GM19372 (cell line): ENCODE data around the gene ASCL2.

Source experiments
- ATAC-seq: cut with Tn5 transposase; IDR thresholded peaks from one replicate; pipeline ENCODE4 v1.9.1; 2021; ENCODE audit warnings: mild to moderate bottlenecking, low read depth, moderate library complexity; ENCODE audit not compliant: unreplicated experiment

ASCL2 gene

DNA sequence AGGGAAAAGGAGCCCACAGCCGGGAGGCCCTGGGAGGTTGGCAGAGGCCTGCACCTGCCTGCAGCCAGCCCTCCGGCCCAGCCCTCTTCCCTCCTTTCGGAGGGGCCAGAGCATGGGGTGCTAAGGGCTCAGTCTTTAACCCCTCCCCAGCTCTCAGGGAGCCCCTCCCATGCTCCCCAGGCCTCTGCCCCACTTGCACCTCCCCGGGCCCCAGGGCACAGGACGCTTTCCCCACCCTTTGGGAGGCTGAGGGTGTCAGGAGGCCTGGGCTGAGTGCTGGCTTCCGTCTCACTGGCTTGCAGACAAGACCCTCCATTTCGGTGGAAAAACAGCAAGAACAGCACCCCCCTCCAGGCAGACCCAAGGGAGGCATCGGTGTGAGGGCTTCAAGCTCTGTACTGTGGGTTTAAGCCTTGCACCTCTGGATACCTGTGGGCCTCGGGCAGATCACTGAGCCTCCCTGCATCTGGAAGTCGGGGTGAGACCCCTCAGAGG is 7.3 kb downstream of the ASCL2 start:
- ATAC-seq = no peak

DNA sequence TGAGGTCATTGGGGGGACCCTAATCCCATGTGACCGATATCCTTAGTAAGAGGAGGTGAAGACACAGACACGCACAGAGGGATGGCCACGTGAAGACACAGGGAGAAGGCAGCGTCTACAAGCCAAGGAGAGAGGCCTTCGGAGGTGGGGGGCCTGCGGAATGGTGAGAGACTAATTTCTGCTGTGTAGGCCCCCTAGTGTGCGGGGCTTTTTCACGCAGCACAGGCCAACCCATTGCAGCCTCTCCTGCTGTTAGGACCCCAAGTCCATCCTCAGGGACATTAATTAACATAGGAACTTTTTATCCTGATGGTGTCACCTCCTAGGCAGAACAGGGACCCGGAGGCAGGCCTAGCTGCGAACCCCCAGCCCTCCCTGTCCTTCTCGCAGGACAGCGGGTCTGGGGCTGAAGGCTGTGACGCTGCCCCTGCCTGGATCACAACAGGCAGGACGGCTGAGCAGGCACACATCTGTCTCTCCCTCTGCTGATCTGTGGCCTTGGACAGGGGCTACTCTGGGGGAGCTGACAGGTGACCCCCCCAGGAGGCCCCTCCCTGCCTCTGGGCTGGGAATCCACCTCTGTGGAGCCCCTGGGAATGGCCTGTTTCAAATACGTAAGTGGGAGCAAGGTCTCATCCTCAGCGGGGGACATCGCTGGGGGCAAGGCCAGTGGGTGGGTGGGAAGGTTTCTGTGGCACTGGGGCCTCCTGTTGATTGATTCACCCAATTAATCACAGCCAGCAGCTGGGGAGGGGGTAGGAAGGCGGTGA is 7.9 kb downstream of the ASCL2 start:
- no peak for ATAC-seq

DNA sequence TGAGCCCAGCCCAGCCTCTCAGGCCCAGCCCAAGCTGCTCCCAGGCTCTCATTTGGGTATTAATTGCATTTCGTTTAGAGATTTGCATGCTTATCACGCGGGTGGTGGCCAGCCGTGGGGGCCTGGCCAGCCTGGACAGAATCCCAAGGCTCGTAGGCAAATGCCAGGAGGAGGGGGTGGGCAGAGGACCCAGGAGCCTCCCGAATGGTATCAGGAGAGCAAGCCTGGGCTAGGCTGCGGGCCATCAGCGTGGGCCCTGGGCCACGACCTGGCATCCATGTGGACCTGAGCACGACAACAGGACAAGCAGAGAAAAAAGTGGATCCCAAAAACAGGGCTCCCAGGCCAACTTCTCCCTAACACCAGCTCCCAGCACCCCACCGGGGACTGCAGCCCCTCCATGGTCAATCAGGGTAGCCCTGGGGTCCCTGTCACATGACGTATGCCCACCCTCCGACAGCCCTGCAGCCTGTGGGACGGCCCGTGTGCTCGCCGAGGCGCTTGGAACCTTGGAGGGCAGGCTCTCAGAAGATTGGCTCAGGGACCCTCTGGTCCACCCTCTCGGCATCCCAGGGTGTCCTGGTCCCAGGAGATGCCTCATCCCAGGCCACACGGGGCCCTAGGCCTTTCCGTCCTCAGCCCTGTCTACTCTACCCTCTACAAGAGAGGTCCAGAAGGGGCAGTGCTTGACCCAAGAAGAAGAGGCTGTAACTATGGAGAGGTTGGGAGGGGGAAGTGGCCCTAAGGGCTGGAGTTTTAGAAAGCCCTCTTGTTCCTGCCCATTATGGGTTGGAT is 8.8 kb downstream of the ASCL2 start:
- ATAC-seq = no peak

DNA sequence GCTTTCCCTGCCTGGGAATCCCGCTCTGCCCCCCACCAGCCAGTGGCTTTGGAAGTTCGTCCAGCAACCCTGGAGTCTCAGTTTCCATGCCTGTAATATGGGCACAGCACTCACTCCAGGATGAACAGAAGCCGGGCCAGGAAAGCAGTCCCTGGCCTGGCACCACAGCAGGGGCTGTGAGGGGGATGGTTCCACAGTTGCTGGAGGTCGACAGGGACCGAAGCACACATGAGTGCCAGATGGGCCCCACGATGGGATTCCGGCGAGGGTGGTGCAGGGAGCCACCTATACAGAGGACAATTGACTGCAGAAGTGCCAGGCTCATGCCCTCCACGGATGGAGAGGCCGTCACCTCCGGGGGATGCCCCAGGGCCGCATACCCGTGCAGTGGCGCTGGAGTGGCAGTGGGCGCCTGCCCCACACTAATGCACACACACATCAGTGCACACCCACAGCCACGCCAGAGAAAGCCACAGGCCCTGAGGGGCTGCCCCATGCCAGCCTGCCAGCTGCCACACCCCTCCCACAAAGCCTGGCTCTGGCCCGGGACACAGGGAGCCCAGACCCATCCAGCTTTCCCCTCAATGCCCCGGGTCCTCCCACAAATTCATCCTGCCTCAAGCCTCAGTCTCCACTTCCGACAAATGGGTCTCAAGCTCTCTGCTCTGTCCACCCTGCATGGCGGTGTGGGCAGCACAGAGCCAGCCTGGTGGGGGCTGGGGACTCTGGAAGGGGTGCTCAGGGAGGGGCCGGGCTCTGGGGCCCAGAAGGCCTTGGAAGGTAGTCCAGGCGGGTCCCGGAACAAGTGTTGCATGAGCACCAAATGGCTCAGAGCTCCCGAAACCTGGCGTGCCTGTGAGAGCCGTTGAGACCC is 9.7 kb downstream of the ASCL2 start:
- ATAC-seq = no peak

DNA sequence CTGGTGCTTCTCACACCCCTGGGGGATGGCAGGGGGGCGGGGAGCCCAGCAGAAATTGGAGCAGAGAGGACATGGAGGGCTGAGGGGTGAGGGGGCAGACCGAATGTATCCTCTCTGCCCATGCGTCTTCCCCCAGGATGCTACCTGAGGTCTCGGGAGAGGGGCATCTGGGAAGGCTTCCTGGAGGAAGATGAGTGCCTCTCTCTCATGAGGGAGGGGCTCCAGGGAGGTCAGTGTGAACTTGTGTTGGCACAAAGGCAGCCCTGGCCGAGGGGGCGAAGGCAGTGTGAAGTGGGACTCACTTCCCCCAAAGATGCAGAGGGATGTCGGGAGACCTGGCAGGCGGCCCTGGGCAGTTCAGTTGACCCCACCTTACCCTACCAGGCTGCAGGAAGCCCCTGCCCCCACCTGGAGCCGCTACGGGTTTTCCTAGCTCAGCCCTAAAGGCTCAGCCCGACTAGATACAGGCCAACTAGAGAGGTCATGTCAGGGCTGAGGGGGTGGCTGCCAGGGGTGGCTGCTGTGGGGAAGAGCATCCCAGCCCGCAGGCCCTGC is 10.4 kb downstream of the ASCL2 start:
- no peak for ATAC-seq

DNA sequence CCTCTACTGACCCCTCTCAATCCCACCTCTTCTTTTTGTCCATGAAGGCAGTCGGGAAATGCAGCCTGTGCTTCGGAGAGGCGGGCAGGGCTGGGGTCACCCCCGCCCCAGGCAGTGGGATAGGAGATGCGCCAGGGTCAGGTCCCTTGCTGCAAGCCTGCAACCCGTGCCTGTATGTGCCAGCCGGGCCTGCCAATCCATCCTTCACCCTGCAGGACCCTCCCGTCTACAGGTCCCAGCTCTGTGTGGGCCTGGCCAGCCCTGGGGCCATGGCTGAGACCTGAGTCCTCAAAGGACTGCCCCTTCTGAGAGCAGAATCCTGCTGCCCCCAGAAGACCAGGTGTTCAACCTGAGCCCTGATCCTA is 10.9 kb downstream of the ASCL2 start:
- no peak for ATAC-seq

DNA sequence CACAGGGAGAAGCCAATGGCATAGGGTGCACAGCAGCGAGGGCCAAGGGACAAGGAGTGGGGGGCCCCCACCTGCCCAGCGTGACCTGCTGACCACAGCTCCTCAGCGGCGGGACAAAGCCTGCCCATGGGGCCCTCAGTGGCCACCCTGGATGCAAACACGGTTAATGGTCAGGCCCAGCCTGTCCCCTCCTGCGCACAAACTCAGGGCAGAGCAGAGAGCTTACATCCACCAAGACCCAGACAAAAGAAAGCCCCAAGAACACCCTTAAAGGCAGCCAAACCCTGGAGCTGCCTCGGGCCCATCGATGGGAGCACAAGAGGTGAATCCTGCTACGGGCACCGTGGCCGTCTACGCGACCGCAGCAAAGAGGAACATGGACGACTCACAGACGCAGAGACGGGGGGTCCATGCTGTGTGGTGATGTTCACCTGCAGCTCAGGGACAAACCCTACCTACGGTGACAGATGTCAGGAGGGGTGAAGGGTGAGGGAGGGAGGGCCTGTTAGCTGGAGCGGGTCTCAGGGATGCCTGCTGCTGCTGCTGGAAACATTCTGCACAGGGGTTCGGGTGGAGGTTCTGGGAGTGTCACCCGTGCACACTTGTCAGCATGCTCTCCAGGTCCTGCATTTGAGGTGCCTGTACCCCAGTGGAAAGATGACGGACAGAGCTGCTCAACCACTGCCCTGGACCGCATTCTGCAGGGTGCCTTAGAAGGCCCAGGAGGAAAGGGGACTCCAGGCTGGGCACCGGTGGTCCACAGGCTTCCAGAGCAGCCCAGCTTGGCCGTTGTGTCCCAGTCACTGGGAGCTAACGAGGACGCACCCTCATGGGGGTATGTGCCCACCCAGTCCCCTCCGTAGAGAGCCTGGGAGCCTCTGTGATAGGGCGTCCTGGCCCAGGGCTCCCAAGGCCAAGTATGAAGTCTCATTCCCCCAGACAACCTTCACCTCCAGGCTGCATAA is 11.6 kb downstream of the ASCL2 start:
- ATAC-seq = no peak

DNA sequence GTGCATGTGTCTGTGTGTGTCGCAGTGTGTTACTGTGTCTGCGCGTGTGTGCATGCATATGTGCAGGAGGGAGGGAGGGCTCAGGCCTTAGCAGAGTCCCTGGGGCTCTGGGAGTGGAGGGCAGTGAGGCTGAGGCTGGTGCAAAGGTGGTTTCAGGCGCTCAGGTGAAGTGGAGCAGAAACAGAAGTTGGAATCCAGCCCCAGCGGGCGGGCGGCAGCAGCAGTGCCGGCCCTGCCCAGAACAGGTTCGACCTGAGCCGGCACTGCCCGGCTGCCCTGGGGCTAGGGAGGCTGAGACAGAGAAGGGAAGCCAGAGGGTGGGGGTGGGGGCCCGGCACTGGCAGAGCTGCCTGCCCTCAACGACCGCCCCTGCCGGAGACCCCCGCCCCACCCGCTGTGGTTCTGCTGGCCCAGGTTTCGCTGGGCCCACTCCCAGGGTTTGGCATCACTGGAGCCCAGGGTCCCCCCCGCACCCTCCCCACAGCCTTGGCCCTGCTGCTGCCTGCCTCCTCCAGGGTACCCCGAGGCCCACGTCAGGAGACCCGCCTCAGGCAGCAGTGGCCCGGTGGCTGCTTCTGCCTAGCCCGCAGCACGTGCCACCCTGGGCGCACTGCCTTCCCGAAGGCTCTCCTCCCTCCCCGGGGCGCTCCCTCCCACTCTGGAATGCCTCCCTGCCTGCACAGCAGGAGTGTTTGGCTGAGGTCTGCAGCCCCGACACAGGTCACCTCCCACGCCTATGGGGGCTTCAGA is 13.3 kb downstream of the ASCL2 start:
- ATAC-seq = no peak

DNA sequence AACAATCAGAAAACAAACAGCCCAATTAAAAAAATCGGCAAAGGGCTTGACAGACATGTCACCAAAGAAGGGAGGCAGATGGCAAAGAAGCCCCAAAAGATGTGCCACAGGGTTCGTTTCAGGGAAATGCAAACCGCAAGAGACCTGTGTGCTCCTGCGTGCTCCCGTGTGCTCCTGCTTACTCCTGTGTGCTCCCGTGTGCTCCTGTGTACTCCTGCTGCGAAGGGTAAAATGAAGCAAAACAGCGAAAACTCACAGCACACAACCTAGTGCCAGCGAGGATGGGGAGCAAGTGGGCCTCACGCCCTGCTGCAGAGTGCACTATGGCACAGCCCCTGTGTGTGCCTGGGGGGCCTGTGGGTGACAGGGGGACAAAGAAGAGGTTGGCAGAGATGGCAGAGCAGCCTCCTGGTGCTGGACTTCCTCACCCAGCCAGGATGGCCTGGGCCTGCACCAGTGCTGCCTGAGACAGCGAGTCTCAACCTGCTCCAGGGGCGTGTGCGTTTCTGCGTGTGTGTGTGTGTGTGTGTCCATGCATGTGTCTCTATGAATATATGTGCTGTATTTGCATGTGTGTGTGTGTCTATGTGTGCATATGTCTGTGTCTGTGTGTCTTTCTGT is 14.0 kb downstream of the ASCL2 start:
- no peak for ATAC-seq

DNA sequence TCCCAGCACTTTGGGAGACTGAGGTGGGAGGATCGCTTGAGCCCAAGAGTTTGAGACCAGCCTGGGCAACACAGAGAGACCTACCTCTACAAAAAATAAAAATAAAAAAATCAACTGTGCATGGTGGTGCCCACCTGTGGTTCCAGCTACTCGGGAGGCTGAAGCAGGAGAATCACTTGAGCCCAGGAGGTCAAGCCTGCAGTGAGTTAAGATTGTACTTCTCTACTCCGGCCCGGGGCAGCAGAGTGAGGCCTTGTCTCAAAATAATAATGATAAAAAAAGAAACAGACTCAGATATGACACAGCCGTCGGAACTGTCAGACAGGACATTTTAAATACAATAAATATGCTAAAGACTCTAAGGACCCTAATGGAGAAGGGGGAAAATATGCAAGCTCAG is 18.4 kb downstream of the ASCL2 start:
- no peak for ATAC-seq

DNA sequence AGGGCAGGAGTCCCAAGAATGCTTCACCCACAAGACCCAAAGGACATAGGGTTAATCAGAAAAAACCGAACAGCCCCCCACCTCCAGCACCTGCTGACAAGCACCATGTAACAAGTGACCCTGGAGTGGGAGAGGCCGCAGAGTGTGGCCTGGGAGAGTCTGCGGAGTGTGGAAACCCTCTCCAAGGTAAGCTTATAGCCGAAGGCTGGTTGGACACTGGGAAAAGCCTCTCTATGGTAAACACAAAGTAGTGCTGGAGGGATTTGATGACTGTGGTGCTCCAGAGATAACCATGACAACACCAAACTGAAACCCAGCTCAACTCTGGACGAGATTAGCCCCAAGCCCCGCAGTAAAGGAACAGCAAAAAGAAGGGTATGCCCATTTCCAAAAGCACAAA is 19.2 kb downstream of the ASCL2 start:
- ATAC-seq = no peak

DNA sequence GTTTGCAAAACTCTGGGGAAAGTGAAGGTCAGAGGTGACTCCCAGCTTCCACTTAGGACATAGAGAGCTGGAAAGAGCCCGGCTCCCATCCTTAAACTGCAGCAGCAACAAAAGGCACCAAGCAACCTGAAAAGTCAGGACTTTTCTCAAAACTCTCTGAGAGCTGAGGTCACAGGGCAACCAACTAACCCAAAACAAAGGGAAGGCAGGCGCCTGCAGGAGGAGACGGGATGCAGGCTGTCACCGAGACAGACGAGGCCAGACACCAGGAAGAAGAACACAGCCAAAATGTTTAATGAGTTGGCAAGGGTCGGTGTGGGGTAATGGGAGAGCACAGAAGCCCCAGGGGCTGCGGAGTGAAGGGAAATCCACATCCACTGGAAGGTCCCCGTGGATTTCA is 19.9 kb downstream of the ASCL2 start:
- no peak for ATAC-seq

DNA sequence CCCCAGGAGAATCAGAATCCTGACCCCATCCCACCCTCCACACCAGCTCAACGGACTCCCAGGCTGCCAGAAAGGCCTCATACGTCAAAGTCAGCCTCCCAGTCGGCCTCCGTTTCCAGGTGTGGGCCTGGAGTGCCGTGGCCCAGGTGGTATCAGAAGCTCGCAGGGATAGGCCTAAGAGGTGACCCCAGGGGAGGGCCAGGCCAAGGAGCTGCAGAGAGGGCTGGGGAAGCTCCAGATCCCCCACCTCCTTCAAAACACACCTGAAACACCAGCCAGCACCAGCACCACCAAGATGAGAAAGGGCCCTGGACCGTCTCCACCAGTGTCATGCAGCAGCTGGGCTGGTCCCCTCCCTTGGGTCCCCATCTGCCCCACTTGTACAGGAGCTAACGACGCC is 20.3 kb downstream of the ASCL2 start:
- ATAC-seq = no peak

DNA sequence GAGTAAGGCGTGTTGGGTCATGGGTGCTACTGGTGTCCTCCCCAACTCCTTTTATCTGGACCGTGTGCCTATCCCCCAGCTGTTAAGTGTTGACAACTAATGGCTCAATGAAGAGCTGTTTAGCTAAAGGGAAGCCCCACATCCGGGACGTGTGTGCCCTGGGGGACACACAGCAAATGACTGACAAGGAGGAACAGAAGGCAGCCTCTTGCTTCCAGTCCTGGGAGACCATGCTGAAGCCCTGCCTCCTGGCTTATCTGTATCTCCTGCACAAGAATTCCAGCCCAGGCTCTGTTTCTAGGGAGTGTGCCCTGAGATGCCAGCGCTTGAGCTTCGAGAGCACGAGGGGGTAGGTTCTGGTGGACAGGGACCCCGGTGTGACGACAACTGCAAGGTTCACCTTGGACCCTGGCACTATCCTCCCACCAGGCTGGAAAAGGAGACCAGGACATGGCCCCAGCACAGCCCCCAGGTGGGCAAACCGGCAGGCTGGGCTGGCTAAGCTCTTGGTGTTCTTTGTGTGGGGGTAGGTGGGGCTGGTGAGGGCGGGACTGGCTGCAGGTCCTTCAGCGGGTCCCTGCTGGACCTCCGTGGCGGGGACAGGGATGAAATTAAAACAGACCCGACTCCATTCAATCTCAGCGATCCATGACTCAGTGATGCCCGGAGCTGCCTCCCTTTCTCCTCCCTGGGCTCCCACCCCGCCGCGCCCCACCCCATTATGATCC is 21.0 kb downstream of the ASCL2 start:
- no peak for ATAC-seq

DNA sequence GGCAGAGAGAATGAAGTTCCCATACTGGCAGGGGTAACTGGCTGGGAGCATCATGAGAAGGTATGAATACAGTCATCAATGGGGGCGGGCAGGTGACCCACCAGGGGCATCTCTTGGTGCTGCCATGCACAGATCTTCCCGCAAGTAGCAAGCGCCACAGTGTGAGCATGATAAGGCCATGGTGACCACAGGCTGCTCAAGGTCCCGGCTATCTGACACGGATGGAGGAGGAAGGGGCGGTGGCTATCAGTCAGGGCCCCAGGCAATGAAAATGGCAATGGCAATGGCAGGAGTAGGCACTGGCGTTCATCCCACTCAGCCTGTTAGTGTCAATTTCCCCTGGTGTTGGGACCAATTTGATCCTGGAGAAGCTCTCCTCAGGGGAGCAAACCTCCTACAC is 21.6 kb downstream of the ASCL2 start:
- ATAC-seq = no peak

DNA sequence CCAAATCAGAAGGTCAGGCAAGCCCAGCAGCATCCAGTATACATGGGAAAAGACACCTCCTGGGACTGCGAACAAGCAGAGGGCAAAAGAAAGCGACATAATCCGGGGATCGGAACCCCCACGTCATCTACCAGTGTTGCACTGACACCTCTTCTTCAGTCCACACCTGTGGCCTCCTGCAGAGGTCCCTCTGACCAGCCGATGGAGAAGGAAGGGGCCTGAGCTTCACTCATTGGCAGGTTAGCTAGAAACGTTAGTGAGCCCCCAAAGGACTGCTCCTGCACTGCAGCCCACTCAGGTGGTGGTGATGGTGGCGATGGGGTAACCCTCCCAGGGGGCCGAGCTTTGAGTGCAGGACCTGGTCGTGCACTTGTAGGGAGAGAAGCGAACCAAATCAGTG is 22.1 kb downstream of the ASCL2 start:
- no peak for ATAC-seq

DNA sequence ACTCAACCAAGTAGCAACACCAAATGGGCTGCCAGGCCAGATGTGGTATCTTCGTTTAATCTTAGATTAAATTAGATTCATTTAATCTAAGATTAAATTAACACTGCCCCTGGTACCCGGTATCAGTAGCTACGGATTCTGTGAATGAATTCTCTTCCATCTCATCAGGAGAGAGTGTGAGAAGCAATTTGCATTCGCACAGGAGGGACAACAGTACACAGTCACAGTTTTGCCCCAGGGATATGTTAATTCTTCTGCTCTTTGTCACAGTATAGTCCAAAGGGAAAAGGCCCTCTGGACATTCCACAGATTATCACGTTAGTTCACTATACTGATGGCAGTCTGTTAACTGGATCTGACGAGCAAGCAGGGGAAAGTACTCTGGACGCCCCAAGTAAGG is 22.9 kb downstream of the ASCL2 start:
- no peak for ATAC-seq

DNA sequence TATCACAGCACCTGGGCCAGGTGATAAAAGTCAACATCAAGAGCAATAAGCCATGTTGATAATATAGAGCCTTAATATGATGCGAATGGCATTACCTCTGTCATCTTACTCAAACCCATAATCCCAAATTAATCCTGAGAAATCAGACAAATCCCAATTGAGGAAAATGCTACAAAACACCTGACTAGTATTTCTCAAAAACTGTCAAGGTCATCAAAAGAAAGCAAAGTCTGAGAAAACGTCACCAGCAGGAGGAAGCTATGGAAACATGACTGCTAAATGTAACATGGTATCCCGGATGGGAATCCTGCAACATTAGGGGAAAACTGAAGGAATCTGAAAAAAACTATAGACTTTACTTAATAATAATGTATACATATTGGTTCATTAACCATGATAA is 29.6 kb downstream of the ASCL2 start:
- no peak for ATAC-seq
